Testis (tissue), 3 donors: ENCODE measurements around the gene SLX9. TPM values are rescaled to one million over a fixed set of nuclear protein-coding genes. Genes with fewer than 3 reads are reported as not detected.

Experiments
- DNase-seq: peaks from one replicate; pipeline ENCODE4 v3.0.0-alpha.2; 2019
- H3K27ac ChIP-seq, 2 donors: fragments of 200-600 bp; sonication (generic); one replicate each; pipeline ENCODE4 v1.5.1; 2019
- H3K27me3 ChIP-seq: fragments of 200-600 bp; sonication (generic); one replicate; pipeline ENCODE4 v1.5.1; 2019
- H3K36me3 ChIP-seq: fragments of 200-600 bp; sonication (generic); one replicate; pipeline ENCODE4 v1.5.1; 2017; ENCODE audit warnings: low read depth; ENCODE audit errors: missing control alignments
- H3K4me1 ChIP-seq: fragments of 200-600 bp; sonication (generic); one replicate; pipeline ENCODE4 v1.5.1; 2019
- H3K4me3 ChIP-seq, 2 donors: fragments of 200-600 bp; sonication (generic); one replicate each; pipeline ENCODE4 v1.5.1; 2017 to 2019
- H3K9me3 ChIP-seq: fragments of 200-600 bp; sonication (generic); one replicate; pipeline ENCODE4 v1.5.1; 2017
- CTCF ChIP-seq, 3 experiments: fragments of 450-650 bp in 2 of 3; fragments of 200-600 bp in 1 of 3; sonication (generic) in 1 of 3; IDR thresholded peaks; one replicate each; pipeline ENCODE4 v1.5.1; 2016 to 2019; ENCODE audit warnings: antibody characterized with exemption in 3 of 3, mild to moderate bottlenecking in 2 of 3, moderate library complexity in 1 of 3
- POLR2A ChIP-seq: fragments of 450-650 bp; IDR thresholded peaks from one replicate; pipeline ENCODE4 v1.6.1; 2017; ENCODE audit warnings: antibody characterized with exemption, mild to moderate bottlenecking, moderate library complexity
- WGBS, 2 donors: methylation state at CpG; one replicate each; pipeline ENCODE4 v1.1.5; 2018; 5-methylcytosine and 5-hydroxymethylcytosine counted together
- intact Hi-C: fragments of 100-400 bp; cut with DNase I; formaldehyde crosslinking; loops from one replicate; pipeline ENCODE4 v1.15.1; 2023; ENCODE audit warnings: low total_unique reads
- polyA plus RNA-seq: library from polyadenylated mRNA; stranded (reverse); fragments of 350-450 nt; fragmentation: Illumina TruSeq; extraction: RNeasy Lipid Tissue Mini Kit (QIAGEN cat#74804); gene quantifications from one replicate; pipeline ENCODE4 v1.2.3, GENCODE V29; 2014; ENCODE audit warnings: low read depth, low replicate concordance; ENCODE audit not compliant: insufficient read depth
- total RNA-seq, 2 donors: library from RNA; depleted of rRNA; stranded (reverse); fragments of >200 nt; gene quantifications; one replicate each; pipeline ENCODE4 v1.2.3, GENCODE V29; 2016

The SLX9 gene
- total and polyA plus RNA-seq, 3 donors from 2014 or later, result 30.8 to 46.2 (median 31.9) TPM

GRCh38 chr21:44954281-44954771, 14.5 kb downstream of the SLX9 start:
- H3K9me3 ChIP-seq, result no peaks in the 10 kb centered on the region
- H3K4me1 ChIP-seq, result peaks cover 17% of the 10 kb centered on the region
- H3K4me3 ChIP-seq, result no peak overlapping the region
- no peaks in the 10 kb centered on the region for H3K27me3 ChIP-seq
- H3K27ac ChIP-seq, result no peak overlapping the region
- no peak for DNase-seq
- intact Hi-C loops, result no loop called here
- WGBS, 2 donors, result 95 to 97% methylated on average over 9 to 22 of the region's 22 CpGs
- TF ChIP-seq POLR2A, result no peak
- no peak for TF ChIP-seq CTCF (IDR thresholded peaks at IDR 0.05)
- no peaks in the 10 kb centered on the region for H3K36me3 ChIP-seq

- no peak overlapping the region for H3K4me3 ChIP-seq
- H3K27ac ChIP-seq, result no peak overlapping the region
- H3K4me1 ChIP-seq, result peaks cover 26% of the 10 kb centered on the region
- intact Hi-C loops, result no loop called here
- TF ChIP-seq POLR2A (no peak), CTCF (IDR thresholded peaks at IDR 0.05) (no peak)
- no peak for DNase-seq
- no peaks in the 10 kb centered on the region for H3K9me3 ChIP-seq
- 88 to 92% methylated on average over 21 of the region's 21 CpGs for WGBS, 2 donors
- H3K36me3 ChIP-seq, result no peaks in the 10 kb centered on the region
- no peaks in the 10 kb centered on the region for H3K27me3 ChIP-seq
Measured at GRCh38 chr21:44955141-44955797, 15.4 kb downstream of the SLX9 start.

- Histone ChIP-seq H3K27me3 (no peaks in the 10 kb centered on the region), H3K4me1 (peaks cover 26% of the 10 kb centered on the region), H3K27ac (no peak overlapping the region), H3K9me3 (no peaks in the 10 kb centered on the region), H3K36me3 (no peaks in the 10 kb centered on the region), H3K4me3 (no peak overlapping the region)
- intact Hi-C loops, result no loop called here
- TF ChIP-seq POLR2A (no peak), CTCF (IDR thresholded peaks at IDR 0.05) (no peak)
- DNase-seq, result no peak
- 92 to 93% methylated on average over 16 of the region's 16 CpGs for WGBS, 2 donors
Measured at GRCh38 chr21:44955798-44956175, 16.0 kb downstream of the SLX9 start.

GRCh38 chr21:44956356-44957046, 16.7 kb downstream of the SLX9 start:
- Histone ChIP-seq H3K27me3 (no peaks in the 10 kb centered on the region), H3K4me3 (no peak overlapping the region), H3K9me3 (no peaks in the 10 kb centered on the region), H3K4me1 (peaks cover 26% of the 10 kb centered on the region), H3K36me3 (no peaks in the 10 kb centered on the region), H3K27ac (no peak overlapping the region)
- TF ChIP-seq POLR2A, result no peak
- TF ChIP-seq CTCF (IDR thresholded peaks at IDR 0.05), result no peak
- no peak for DNase-seq
- 95 to 98% methylated on average over 35 of the region's 35 CpGs for WGBS, 2 donors
- intact Hi-C loops, result no loop called here
